Dermis microvascular lymphatic vessel endothelial cell (primary cell): Measurements from ENCODE around the gene NSG2. TPM values are rescaled to one million over a fixed set of nuclear protein-coding genes. Genes with fewer than 3 reads are reported as not detected.

ENCODE experiments used
- DNase-seq, 2 donors: peaks; one replicate each; pipeline versions ENCODE4 v3.0.0 to v3.0.0-alpha.2; 2010; ENCODE audit warnings: low read depth in 2 of 2
- total RNA-seq: library from RNA; depleted of rRNA; stranded (reverse); fragments of >200 nt; gene quantifications from 2 replicates; pipeline ENCODE4 v1.2.1, GENCODE V29; 2014

NSG2 gene
- total RNA-seq, 1 donor from 2014 or later = not detected

- no peak for DNase-seq
Observed at GRCh38 chr5:174059247-174059646, 13.7 kb downstream of the NSG2 start.

- DNase-seq = no peak
Observed at GRCh38 chr5:174063082-174063756, 17.7 kb downstream of the NSG2 start.

- no peak for DNase-seq
Observed at GRCh38 chr5:174064171-174064570, 18.7 kb downstream of the NSG2 start.

GRCh38 chr5:174065528-174066197 is 20.2 kb downstream of the NSG2 start:
- DNase-seq = no peak

- no peak for DNase-seq
Observed at GRCh38 chr5:174067499-174067898, 22.0 kb downstream of the NSG2 start.

- DNase-seq = no peak
Observed at GRCh38 chr5:174071484-174071883, 26.0 kb downstream of the NSG2 start.

- DNase-seq = no peak
Observed at GRCh38 chr5:174073122-174073660, 27.7 kb downstream of the NSG2 start.

- DNase-seq = no peak
Observed at GRCh38 chr5:174074369-174074768, 28.9 kb downstream of the NSG2 start.

- no peak for DNase-seq
Observed at GRCh38 chr5:174078416-174078815, 32.9 kb downstream of the NSG2 start.

GRCh38 chr5:174082286-174082685 is 36.8 kb downstream of the NSG2 start:
- DNase-seq = no peak

- no peak for DNase-seq
Observed at GRCh38 chr5:174083056-174083827, 37.7 kb downstream of the NSG2 start.

- no peak for DNase-seq
Observed at GRCh38 chr5:174084691-174085154, 39.2 kb downstream of the NSG2 start.

- DNase-seq = no peak
Observed at GRCh38 chr5:174086751-174087150, 41.2 kb downstream of the NSG2 start.

- no peak for DNase-seq
Observed at GRCh38 chr5:174087783-174088182, 42.3 kb downstream of the NSG2 start.

- no peak for DNase-seq
Observed at GRCh38 chr5:174090129-174090528, 44.6 kb downstream of the NSG2 start.

- DNase-seq = no peak
Observed at GRCh38 chr5:174093123-174093522, 47.6 kb downstream of the NSG2 start.

GRCh38 chr5:174094857-174095606 is 49.5 kb downstream of the NSG2 start:
- DNase-seq = no peak

GRCh38 chr5:174096619-174097018 is 51.1 kb downstream of the NSG2 start:
- no peak for DNase-seq

- no peak for DNase-seq
Observed at GRCh38 chr5:174097486-174098185, 52.1 kb downstream of the NSG2 start.

GRCh38 chr5:174098694-174099093 is 53.2 kb downstream of the NSG2 start:
- DNase-seq = no peak

GRCh38 chr5:174100490-174100889 is 55.0 kb downstream of the NSG2 start:
- DNase-seq = no peak
